Activated CD4-positive, alpha-beta T cell treated with anti-CD3 and anti-CD28 coated beads for 1 hour (primary cell): ENCODE measurements around the gene MTSS2.
"Not testable (repeated sequence)": the region's sequence is repeated elsewhere in the genome, so short reads cannot be mapped to it uniquely, and the experiment has no call there.

Source experiments
- DNase-seq: peaks from one replicate; pipeline ENCODE4 v3.0.0-alpha.2; 2020

MTSS2 gene

GRCh38 chr16:70685061-70685937 lies 554 bp downstream of the MTSS2 start:
- no peak for DNase-seq

GRCh38 chr16:70684146-70685060 lies 1.4 kb downstream of the MTSS2 start:
- no peak for DNase-seq

GRCh38 chr16:70683146-70683944 lies 2.5 kb downstream of the MTSS2 start:
- no peak for DNase-seq

GRCh38 chr16:70682239-70683145 lies 3.4 kb downstream of the MTSS2 start:
- DNase-seq, result no peak

GRCh38 chr16:70681382-70682238 lies 4.2 kb downstream of the MTSS2 start:
- no peak for DNase-seq

GRCh38 chr16:70680495-70681381 lies 5.1 kb downstream of the MTSS2 start:
- DNase-seq, result no peak

GRCh38 chr16:70679671-70680494 lies 6.0 kb downstream of the MTSS2 start:
- no peak for DNase-seq

GRCh38 chr16:70678898-70679670 lies 6.8 kb downstream of the MTSS2 start:
- no peak for DNase-seq

- DNase-seq, result no peak
These were observed 7.5 kb downstream of the MTSS2 start for GRCh38 chr16:70678121-70678897.

GRCh38 chr16:70677499-70678120 lies 8.2 kb downstream of the MTSS2 start:
- DNase-seq, result no peak

- DNase-seq, result no peak
These were observed 9.0 kb downstream of the MTSS2 start for GRCh38 chr16:70676675-70677498.

GRCh38 chr16:70675851-70676513 lies 9.9 kb downstream of the MTSS2 start:
- no peak for DNase-seq

GRCh38 chr16:70674221-70675014 lies 11.4 kb downstream of the MTSS2 start:
- no peak for DNase-seq

GRCh38 chr16:70670938-70671337 lies 14.9 kb downstream of the MTSS2 start:
- DNase-seq, result not testable (repeated sequence)
